Testis (tissue), 2 donors: Measurements from ENCODE around the gene PLAAT3.
"Not testable (repeated sequence)": the region's sequence is repeated elsewhere in the genome, so short reads cannot be mapped to it uniquely, and the experiment has no call there.

Source experiments
- POLR2A ChIP-seq: fragments of 450-650 bp; IDR thresholded peaks from one replicate; pipeline ENCODE4 v1.6.1; 2017; ENCODE audit warnings: antibody characterized with exemption, mild to moderate bottlenecking, moderate library complexity
- TF ChIP-seq, protein P1 (sequence below), 3 experiments: fragments of 450-650 bp in 2 of 3; fragments of 200-600 bp in 1 of 3; sonication (generic) in 1 of 3; IDR thresholded peaks; one replicate each; pipeline ENCODE4 v1.5.1; 2016 to 2019; ENCODE audit warnings: antibody characterized with exemption in 3 of 3, mild to moderate bottlenecking in 2 of 3, moderate library complexity in 1 of 3

DNA sequence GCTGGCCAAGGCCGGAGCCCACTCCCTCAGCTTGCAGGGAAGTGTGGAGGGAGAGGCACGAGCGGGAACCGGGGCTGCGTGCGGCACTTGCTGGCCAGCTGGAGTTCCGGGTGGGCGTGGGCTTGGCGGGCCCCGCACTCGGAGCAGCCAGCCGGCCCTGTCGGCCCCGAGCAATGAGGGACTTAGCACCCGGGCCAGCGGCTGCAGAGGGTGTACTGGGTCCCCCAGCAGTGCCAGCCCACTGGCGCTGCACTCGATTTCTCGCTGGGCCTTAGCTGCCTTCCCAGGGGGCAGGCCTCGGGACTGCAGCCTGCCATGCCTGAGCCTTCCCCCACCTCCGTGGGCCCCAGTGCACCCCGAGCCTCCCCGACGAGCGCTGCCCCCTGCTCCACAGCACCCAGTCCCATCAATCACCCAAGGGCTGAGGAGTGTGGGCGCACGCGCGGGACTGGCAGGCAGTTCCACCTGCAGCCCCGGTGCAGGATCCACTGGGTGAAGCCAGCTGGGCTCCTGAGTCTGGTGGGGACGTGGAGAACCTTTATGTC, 64.0 kb downstream of the PLAAT3 start:
- TF ChIP-seq, protein P1, sequence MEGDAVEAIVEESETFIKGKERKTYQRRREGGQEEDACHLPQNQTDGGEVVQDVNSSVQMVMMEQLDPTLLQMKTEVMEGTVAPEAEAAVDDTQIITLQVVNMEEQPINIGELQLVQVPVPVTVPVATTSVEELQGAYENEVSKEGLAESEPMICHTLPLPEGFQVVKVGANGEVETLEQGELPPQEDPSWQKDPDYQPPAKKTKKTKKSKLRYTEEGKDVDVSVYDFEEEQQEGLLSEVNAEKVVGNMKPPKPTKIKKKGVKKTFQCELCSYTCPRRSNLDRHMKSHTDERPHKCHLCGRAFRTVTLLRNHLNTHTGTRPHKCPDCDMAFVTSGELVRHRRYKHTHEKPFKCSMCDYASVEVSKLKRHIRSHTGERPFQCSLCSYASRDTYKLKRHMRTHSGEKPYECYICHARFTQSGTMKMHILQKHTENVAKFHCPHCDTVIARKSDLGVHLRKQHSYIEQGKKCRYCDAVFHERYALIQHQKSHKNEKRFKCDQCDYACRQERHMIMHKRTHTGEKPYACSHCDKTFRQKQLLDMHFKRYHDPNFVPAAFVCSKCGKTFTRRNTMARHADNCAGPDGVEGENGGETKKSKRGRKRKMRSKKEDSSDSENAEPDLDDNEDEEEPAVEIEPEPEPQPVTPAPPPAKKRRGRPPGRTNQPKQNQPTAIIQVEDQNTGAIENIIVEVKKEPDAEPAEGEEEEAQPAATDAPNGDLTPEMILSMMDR (IDR thresholded peaks at IDR 0.05) = not testable (repeated sequence)
- not testable (repeated sequence) for TF ChIP-seq POLR2A
